ENCODE measurements around the gene GNB1.
"Not testable (repeated sequence)": the region's sequence is repeated elsewhere in the genome, so short reads cannot be mapped to it uniquely, and the experiment has no call there.

The GNB1 gene

DNA sequence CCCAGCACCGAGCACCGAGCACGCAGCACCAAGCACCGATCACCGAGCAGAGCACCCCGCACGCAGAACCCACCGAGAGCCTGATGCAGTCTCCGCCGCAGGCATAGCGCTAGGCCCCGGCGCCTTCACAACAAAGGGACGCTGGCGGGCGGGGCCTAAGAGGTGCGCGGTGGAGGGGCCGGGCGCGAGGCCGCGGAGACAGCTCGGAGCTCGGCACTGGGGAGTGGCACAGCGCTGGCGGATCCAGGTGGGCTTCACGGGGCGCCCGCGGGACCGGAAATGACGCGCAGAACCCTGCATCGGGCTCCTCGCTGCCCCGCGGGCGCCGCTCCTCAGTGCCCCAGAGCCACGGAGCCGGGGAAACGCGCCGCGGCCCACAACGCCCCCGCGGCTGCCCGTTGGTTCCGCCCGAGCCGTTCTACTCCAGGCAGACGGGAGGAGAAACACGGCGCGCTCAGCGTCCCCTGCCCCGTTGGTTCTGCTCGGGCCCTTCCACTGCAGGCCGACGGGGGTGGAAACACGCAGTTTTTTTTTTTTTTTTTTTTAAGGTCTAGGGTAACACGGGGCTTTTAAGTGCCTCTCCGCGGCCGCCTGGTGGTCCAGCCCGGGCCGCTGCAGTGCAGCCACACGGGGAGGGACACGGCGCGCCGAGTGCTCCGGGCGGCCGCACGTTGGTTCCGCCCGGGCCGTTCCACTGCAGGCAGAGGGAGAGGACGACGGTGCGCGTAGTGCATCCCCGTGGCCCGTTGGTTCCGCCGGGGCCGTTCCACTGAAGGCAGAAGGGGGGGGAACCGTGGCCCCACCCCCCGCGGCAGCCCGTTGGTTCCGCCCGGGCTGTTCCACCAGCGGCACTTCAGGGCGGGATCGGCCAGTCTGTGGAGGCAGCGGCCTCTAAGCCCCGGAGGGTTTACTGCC is 145.0 kb downstream of the GNB1 start:
- H3K27ac ChIP-seq (ENCODE audit: low read length); H3K9ac ChIP-seq (ENCODE audit: low read length): not testable (repeated sequence)

GRCh38 chr1:1742529-1742928 is 148.4 kb downstream of the GNB1 start:
- H3K27ac ChIP-seq (ENCODE audit: low read length); H3K27me3 ChIP-seq (ENCODE audit: control insufficient read depth, insufficient read depth, low read length); H3K4me1 ChIP-seq (ENCODE audit: control insufficient read depth, low read depth, low read length); H3K4me3 ChIP-seq (ENCODE audit: low read length); H3K36me3 ChIP-seq (ENCODE audit: control insufficient read depth, low read depth, low read length); H3K9ac ChIP-seq (ENCODE audit: low read length); H3K9me3 ChIP-seq (ENCODE audit: control insufficient read depth, low read depth, low read length): not testable (repeated sequence)

More for the DNA sequence above, 145.0 kb downstream of the GNB1 start:
- not testable (repeated sequence) for H3K27me3 ChIP-seq (ENCODE audit: control insufficient read depth, insufficient read depth, low read length); H3K4me1 ChIP-seq (ENCODE audit: control insufficient read depth, low read depth, low read length); H3K9me3 ChIP-seq (ENCODE audit: control insufficient read depth, low read depth, low read length); H3K36me3 ChIP-seq (ENCODE audit: control insufficient read depth, low read depth, low read length); H3K4me3 ChIP-seq (ENCODE audit: low read length)

GRCh38 chr1:1741013-1741412 is 149.9 kb downstream of the GNB1 start:
- H3K9ac ChIP-seq (ENCODE audit: low read length): not testable (repeated sequence)

GRCh38 chr1:1738799-1739337 is 152.0 kb downstream of the GNB1 start:
- not testable (repeated sequence) for H3K27me3 ChIP-seq (ENCODE audit: control insufficient read depth, insufficient read depth, low read length); H3K9me3 ChIP-seq (ENCODE audit: control insufficient read depth, low read depth, low read length); H3K27ac ChIP-seq (ENCODE audit: low read length); H3K4me1 ChIP-seq (ENCODE audit: control insufficient read depth, low read depth, low read length); H3K36me3 ChIP-seq (ENCODE audit: control insufficient read depth, low read depth, low read length); H3K4me3 ChIP-seq (ENCODE audit: low read length); H3K9ac ChIP-seq (ENCODE audit: low read length)

More at GRCh38 chr1:1741013-1741412, 149.9 kb downstream of the GNB1 start:
- not testable (repeated sequence) for H3K36me3 ChIP-seq (ENCODE audit: control insufficient read depth, low read depth, low read length); H3K27me3 ChIP-seq (ENCODE audit: control insufficient read depth, insufficient read depth, low read length); H3K4me3 ChIP-seq (ENCODE audit: low read length); H3K9me3 ChIP-seq (ENCODE audit: control insufficient read depth, low read depth, low read length); H3K27ac ChIP-seq (ENCODE audit: low read length); H3K4me1 ChIP-seq (ENCODE audit: control insufficient read depth, low read depth, low read length)

DNA sequence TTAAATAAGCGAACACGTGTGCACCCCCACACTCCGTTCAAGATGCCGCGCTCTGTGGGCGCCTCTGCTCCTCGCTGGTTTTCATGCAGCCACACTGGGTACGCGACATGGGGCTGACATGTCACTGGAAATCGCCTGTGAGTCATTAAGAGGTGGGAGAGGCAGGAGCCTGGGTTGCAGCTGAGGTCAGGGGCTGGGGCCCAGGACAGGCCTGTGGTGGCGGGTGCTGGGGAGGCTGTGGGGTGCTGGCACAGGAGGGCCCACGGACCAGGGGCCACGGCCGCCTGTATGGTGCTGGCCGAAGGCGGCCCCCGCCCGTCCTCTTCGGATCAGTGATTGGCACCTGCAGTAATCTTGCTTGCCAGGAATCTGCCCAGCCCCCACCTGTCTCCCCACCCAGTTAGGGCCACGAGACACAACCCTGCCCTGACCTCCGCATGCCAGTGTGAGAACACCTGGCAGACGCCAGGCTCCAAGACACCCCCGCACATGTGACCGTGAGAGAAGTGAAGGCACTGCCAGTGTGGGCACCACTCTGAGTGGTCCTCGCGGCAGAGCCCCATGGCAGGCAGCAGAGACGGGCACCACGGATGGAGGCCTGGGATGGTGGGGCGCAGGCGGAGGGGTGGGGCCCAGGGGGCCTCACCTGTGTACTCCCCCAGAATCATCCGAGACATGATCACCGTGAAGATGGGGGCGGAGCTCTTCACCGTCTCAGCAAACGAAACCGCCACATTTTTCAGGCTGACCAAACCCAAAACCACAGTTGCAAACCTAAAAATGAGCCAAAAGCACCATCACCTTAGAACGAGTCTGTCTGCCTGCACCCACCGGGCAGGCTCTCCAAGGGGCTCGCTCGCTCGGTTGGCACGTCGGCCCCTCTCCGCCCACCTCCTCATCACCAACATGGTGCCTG is 153.0 kb downstream of the GNB1 start:
- not testable (repeated sequence) for H3K27me3 ChIP-seq (ENCODE audit: control insufficient read depth, insufficient read depth, low read length); H3K27ac ChIP-seq (ENCODE audit: low read length); H3K9ac ChIP-seq (ENCODE audit: low read length); H3K4me3 ChIP-seq (ENCODE audit: low read length); H3K9me3 ChIP-seq (ENCODE audit: control insufficient read depth, low read depth, low read length); H3K4me1 ChIP-seq (ENCODE audit: control insufficient read depth, low read depth, low read length); H3K36me3 ChIP-seq (ENCODE audit: control insufficient read depth, low read depth, low read length)

All from iPS-18a (cell line).